Measurements from ENCODE around the gene CDH20.

The CDH20 gene

DNA sequence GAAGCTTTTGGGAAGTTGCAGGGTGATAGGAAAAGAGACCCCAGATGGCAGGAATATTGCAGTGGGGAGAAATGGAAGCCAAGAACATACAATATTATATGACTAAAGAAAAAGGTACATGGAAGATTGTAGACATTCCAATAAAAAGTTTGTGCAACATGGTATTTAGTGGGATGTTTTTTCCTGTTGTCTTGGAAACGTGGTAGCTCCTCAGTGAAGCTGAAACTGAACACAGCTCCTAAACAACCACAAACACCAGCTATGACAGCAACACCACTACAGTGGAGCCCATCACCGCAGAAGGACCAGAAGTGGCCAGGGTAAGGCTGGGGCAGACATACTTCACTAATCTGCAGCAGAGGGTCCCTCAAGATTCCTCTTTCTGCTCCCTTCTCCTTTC, 246.8 kb downstream of the CDH20 start:
- TF ChIP-seq EZH2phosphoT487 (conservative IDR thresholded peaks at IDR 0.05; ENCODE audit: low read length) = no peak
- TF ChIP-seq, protein P1, sequence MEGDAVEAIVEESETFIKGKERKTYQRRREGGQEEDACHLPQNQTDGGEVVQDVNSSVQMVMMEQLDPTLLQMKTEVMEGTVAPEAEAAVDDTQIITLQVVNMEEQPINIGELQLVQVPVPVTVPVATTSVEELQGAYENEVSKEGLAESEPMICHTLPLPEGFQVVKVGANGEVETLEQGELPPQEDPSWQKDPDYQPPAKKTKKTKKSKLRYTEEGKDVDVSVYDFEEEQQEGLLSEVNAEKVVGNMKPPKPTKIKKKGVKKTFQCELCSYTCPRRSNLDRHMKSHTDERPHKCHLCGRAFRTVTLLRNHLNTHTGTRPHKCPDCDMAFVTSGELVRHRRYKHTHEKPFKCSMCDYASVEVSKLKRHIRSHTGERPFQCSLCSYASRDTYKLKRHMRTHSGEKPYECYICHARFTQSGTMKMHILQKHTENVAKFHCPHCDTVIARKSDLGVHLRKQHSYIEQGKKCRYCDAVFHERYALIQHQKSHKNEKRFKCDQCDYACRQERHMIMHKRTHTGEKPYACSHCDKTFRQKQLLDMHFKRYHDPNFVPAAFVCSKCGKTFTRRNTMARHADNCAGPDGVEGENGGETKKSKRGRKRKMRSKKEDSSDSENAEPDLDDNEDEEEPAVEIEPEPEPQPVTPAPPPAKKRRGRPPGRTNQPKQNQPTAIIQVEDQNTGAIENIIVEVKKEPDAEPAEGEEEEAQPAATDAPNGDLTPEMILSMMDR (IDR thresholded peaks at IDR 0.05; ENCODE audit: insufficient read depth, low read length, poor library complexity, severe bottlenecking) = no peak
- H3K9me3 ChIP-seq (ENCODE audit: insufficient read depth, low read length) = no peaks in the 10 kb centered on the region
- H4K20me1 ChIP-seq (ENCODE audit: low read depth, low read length) = no peaks in the 10 kb centered on the region
- no peak overlapping the region for H2AFZ ChIP-seq (ENCODE audit: low read depth, low read length, severe bottlenecking)
- no peaks in the 10 kb centered on the region for H3F3A ChIP-seq (ENCODE audit: insufficient read depth)
- no peaks in the 10 kb centered on the region for H3K79me2 ChIP-seq (ENCODE audit: insufficient read depth, low read length)
- H3K27ac ChIP-seq (ENCODE audit: low read depth, low read length) = no peak overlapping the region
- H3K36me3 ChIP-seq (ENCODE audit: low read length) = no peaks in the 10 kb centered on the region
- no peaks in the 10 kb centered on the region for H3K9me2 ChIP-seq (replicated peaks; ENCODE audit: insufficient read depth, low read length)
- H3K9ac ChIP-seq (ENCODE audit: low read length) = no peak overlapping the region
- H3K27me3 ChIP-seq (ENCODE audit: low read length) = no peaks in the 10 kb centered on the region
- no peak overlapping the region for H3K4me3 ChIP-seq (ENCODE audit: insufficient read depth, low read length, poor library complexity, severe bottlenecking)
- H3K4me2 ChIP-seq (ENCODE audit: low read depth, low read length, poor library complexity, severe bottlenecking) = no peak overlapping the region

DNA sequence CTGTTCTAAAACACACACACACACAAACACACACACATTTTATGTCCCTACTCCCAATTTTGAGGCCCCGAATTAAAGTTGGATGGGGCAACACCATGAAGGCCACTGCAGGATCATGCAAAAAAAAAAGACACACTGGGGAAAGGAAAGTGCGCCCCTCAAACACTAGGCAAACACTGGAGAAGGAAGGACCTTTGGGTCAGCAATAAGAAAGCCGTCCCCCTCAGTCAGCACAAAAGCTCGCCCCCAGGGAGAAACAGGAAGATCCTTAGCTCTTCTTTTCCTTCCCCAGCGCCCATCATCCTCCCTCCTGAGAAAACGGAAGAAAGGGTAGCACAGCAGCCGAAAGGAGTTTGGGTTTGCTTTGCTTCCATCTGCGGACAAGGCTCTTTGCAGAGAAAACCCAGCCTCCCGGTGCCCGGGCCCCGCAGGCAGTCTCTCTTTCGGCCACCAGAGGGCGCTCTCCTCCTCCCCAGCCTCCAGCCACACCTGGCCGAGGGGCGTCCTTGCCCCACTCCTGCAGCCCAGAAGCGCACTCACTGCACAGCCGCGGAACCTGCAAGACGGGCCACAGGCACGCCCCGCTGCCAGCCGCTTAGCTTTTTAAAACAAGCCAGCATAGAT, 248.5 kb downstream of the CDH20 start:
- Histone ChIP-seq H3K4me2 (ENCODE audit: low read depth, low read length, poor library complexity, severe bottlenecking) (no peak overlapping the region), H3K4me3 (ENCODE audit: insufficient read depth, low read length, poor library complexity, severe bottlenecking) (no peak overlapping the region), H3K9ac (ENCODE audit: low read length) (no peak overlapping the region)

DNA sequence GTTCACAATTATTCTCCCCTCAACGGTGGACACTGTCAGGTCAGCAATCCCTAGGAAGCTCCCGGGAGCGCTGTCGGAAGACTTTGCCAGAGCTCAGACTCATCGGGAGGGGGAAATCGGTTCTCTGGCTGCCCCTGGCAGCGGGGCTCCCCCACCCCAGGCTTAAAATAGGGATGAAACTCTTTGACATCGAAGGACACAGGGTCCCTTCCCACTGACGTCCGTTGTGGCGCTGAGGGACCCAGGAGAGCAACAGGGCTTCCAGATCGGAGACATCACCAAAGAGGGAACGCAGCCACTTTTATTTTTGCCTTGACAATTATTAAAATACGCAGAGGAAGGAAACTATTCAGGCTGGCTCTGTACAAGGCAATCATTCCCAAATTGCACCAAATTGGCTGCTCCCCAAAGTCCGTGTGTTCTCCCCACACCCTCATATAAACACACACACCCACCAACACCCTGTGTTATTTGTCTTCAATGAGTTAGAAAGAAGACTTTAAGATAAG, 249.0 kb downstream of the CDH20 start:
- Histone ChIP-seq H3F3A (ENCODE audit: insufficient read depth) (no peaks in the 10 kb centered on the region), H3K9me3 (ENCODE audit: insufficient read depth, low read length) (no peaks in the 10 kb centered on the region), H2AFZ (ENCODE audit: low read depth, low read length, severe bottlenecking) (no peak overlapping the region), H3K27ac (ENCODE audit: low read depth, low read length) (no peak overlapping the region), H3K4me2 (ENCODE audit: low read depth, low read length, poor library complexity, severe bottlenecking) (no peak overlapping the region), H3K36me3 (ENCODE audit: low read length) (no peaks in the 10 kb centered on the region), H3K4me3 (ENCODE audit: insufficient read depth, low read length, poor library complexity, severe bottlenecking) (no peak overlapping the region), H4K20me1 (ENCODE audit: low read depth, low read length) (no peaks in the 10 kb centered on the region), H3K27me3 (ENCODE audit: low read length) (no peaks in the 10 kb centered on the region), H3K9me2 (replicated peaks; ENCODE audit: insufficient read depth, low read length) (no peaks in the 10 kb centered on the region), H3K9ac (ENCODE audit: low read length) (no peak overlapping the region), H3K79me2 (ENCODE audit: insufficient read depth, low read length) (no peaks in the 10 kb centered on the region)
- TF ChIP-seq, protein P1 (IDR thresholded peaks at IDR 0.05; ENCODE audit: insufficient read depth, low read length, poor library complexity, severe bottlenecking) = peak; percentile 16
- TF ChIP-seq EZH2phosphoT487 (conservative IDR thresholded peaks at IDR 0.05; ENCODE audit: low read length) = no peak

More for the DNA sequence above, 248.5 kb downstream of the CDH20 start:
- TF ChIP-seq EZH2phosphoT487 (conservative IDR thresholded peaks at IDR 0.05; ENCODE audit: low read length) = no peak
- TF ChIP-seq, protein P1 (IDR thresholded peaks at IDR 0.05; ENCODE audit: insufficient read depth, low read length, poor library complexity, severe bottlenecking) = peak; percentile 95
- Histone ChIP-seq H4K20me1 (ENCODE audit: low read depth, low read length) (no peaks in the 10 kb centered on the region), H2AFZ (ENCODE audit: low read depth, low read length, severe bottlenecking) (no peak overlapping the region), H3F3A (ENCODE audit: insufficient read depth) (no peaks in the 10 kb centered on the region), H3K27me3 (ENCODE audit: low read length) (no peaks in the 10 kb centered on the region), H3K9me3 (ENCODE audit: insufficient read depth, low read length) (no peaks in the 10 kb centered on the region), H3K79me2 (ENCODE audit: insufficient read depth, low read length) (no peaks in the 10 kb centered on the region), H3K9me2 (replicated peaks; ENCODE audit: insufficient read depth, low read length) (no peaks in the 10 kb centered on the region), H3K36me3 (ENCODE audit: low read length) (no peaks in the 10 kb centered on the region), H3K27ac (ENCODE audit: low read depth, low read length) (no peak overlapping the region)
